GM18499 (cell line): ENCODE results near the gene CENPP.
"Not testable (repeated sequence)": the region's sequence is repeated elsewhere in the genome, so short reads cannot be mapped to it uniquely, and the experiment has no call there.

Experiments used
- ATAC-seq: cut with Tn5 transposase; IDR thresholded peaks from one replicate; pipeline ENCODE4 v1.9.1; 2021; ENCODE audit warnings: moderate number of reproducible peaks; ENCODE audit not compliant: insufficient read depth, unreplicated experiment

CENPP gene

GRCh38 chr9:92623936-92624335, 298.2 kb downstream of the CENPP start:
- ATAC-seq, result not testable (repeated sequence)

GRCh38 chr9:92626484-92626883, 300.7 kb downstream of the CENPP start:
- no peak for ATAC-seq

- ATAC-seq, result no peak
Observed at GRCh38 chr9:92627651-92628050, 301.9 kb downstream of the CENPP start.

GRCh38 chr9:92631452-92632343, 305.9 kb downstream of the CENPP start:
- no peak for ATAC-seq

- no peak for ATAC-seq
Observed at GRCh38 chr9:92632641-92633040, 306.9 kb downstream of the CENPP start.

- no peak for ATAC-seq
Observed at GRCh38 chr9:92633614-92634278, 308.0 kb downstream of the CENPP start.

GRCh38 chr9:92634712-92635605, 309.2 kb downstream of the CENPP start:
- ATAC-seq, result no peak

GRCh38 chr9:92635760-92636159, 310.0 kb downstream of the CENPP start:
- ATAC-seq, result no peak

- no peak for ATAC-seq
Observed at GRCh38 chr9:92636627-92637026, 310.9 kb downstream of the CENPP start.

- ATAC-seq, result no peak
Observed at GRCh38 chr9:92637326-92637725, 311.6 kb downstream of the CENPP start.

GRCh38 chr9:92637886-92638620, 312.3 kb downstream of the CENPP start:
- ATAC-seq, result no peak

- ATAC-seq, result no peak
Observed at GRCh38 chr9:92638621-92639101, 312.9 kb downstream of the CENPP start.

- no peak for ATAC-seq
Observed at GRCh38 chr9:92639124-92639523, 313.4 kb downstream of the CENPP start.

GRCh38 chr9:92639791-92640271, 314.1 kb downstream of the CENPP start:
- ATAC-seq, result no peak

GRCh38 chr9:92640398-92641091, 314.8 kb downstream of the CENPP start:
- ATAC-seq, result no peak

GRCh38 chr9:92641092-92641809, 315.5 kb downstream of the CENPP start:
- ATAC-seq, result no peak

- ATAC-seq, result no peak
Observed at GRCh38 chr9:92642041-92642451, 316.3 kb downstream of the CENPP start.

GRCh38 chr9:92642564-92642963, 316.8 kb downstream of the CENPP start:
- no peak for ATAC-seq
